Head of caudate nucleus (tissue), 42 donors: ENCODE measurements around the gene CDYL2.

Experiments
- DNase-seq, 42 donors: peaks; one replicate each; pipeline versions ENCODE4 v3.0.0 to v3.0.0-alpha.2; 2020 to 2021; ENCODE audit warnings: mixed read lengths in 7 of 42
- intact Hi-C: fragments of 100-400 bp; cut with DNase I; formaldehyde crosslinking; loops from one replicate; pipeline ENCODE4 v1.15.0; 2022

CDYL2 gene

DNA sequence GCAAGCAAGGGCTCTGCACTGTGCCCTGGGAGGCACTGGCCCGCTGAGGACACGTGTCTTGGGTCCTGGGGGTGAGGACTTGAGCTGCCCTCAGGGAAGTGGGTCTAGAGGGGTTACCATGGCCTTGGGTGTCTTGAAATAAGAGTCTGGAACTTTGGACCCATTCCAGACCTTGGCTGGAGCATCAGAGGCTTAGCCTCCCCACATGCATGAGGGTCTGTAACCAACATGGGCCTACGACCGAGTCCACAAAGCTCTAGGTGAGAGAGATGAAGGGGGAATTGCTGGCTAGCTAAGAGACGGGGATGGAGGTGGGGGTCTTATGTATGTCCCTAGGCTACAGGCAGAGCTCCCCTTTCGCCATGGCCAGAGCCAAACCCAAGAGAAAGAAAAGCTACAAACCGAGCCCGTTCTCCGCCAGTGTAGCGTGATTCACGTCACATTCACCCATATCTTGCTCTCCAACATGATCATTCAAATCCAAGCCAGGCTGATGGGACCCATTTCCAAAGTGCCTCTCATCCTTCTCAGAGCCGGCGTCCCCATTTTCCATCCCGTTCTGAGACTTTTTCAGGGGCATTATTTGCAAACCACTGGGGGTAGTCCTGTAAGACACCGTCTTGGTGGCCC, 120.1 kb downstream of the CDYL2 start:
- peak in 1 of 42 donors; percentile 10 for DNase-seq

DNA sequence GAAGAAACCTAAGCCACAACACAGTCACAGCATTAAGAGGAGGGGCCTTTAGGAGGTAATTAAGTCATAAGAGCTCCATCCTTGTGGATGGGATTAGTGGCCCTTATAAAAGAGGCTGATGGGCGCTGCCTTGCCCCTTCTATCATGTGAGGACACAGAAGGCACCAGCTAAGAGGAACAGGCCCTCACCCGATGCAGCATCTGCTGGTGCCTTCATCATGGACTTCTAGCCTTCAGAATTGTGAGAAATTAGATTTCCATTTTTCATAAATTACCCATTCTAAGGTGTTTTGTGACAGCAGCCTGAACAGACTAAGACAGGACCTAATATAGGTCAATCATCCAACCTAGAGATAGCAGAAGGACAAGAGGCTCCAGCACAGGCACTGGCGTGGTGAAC, 120.8 kb downstream of the CDYL2 start:
- peak in 1 of 42 donors; percentile 8 for DNase-seq
- intact Hi-C loops: no loop called here

More for the DNA sequence above, 120.1 kb downstream of the CDYL2 start:
- intact Hi-C loops: no loop called here

DNA sequence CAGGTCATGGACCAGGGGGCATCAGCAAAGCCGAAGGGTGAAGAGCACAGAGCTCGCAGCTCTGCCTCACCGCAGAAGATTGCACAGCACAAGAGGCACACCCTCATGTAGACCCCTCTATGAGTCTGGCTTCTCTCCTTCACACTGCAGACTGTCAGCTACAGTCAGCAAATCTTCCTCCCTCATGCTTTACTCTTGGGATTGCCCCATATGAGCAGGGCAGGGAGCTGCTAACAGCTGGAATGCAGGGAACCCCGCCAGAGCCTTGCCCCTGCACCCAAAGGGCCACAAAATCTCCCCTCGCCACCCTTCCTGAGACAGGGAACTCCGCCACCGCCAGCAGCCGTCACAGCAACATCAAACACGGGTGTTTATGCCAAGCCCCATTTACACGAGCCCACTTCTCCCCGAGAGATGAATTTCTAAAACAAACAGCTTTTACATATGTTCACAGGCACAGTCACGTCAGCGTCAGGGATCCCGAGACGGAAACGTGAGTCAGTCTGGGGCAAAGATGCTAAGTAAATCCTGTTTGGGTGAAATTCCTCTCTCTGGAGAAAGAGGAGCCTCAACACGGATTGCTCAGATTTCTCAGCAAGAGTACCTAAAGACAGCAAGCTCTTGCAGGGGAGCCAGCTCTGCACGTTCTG, 121.9 kb downstream of the CDYL2 start:
- intact Hi-C loops: no loop called here
- DNase-seq: peak in 20 of 42 donors; percentile 8 to 59 (median 34)

DNA sequence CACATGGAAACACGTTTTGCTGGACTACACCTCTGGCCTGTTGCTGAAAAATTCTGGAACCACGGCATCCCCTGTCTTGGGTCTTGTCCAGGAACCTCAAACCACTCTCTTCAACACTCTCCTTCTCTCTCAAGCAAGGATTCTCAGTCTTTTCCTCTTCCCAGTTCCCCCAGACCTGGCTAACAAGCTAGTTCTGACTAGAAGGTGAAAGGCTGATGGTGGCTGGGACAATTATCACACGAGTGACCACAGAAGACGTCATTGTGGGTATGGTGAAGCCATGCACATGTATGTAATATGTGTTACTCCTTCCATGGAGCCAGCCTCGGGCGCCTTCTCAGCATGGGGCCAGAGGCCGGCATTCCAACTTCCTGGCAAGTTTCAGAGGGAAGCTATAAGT, 123.0 kb downstream of the CDYL2 start:
- intact Hi-C loops: no loop called here
- DNase-seq: no peak

DNA sequence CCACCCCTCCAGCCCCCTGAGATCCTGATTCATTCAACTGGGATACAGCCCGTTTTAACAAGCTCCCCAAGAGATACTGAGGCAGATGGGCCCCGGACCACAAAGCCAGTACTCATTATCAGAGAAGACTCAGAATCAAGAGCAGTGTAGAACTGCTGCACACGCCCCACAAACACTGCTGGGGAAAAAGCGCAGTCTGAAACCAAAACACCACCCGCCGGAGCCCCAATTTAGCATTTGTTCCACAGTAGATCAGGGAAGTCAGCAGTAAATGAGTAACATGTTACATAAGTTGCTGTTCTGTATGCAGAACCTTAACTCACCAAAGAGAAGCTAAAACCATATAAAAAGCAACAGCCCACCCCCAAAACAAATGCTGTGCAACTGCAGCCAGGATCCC, 123.6 kb downstream of the CDYL2 start:
- intact Hi-C loops: no loop called here
- DNase-seq: peak in 41 of 42 donors; percentile 12 to 88 (median 62)

DNA sequence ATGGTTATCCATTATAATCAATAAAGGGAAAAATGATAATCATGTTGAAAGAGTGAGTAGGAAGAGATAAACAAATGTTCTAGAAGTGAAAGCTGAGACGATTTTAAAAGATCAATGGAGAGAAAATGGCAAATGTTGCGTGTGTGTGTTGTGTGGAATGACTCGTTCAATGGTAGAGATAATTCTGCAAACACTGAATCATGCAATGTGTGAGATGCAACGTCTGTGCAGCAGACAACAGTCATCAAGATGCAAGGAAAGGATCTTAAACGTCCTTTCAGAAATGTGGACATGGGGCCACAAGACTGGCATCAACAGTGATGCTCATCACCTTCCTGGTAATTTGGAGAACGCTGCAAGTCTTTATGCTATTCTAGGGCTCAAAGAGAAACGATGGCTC, 124.4 kb downstream of the CDYL2 start:
- DNase-seq: no peak
- intact Hi-C loops: no loop called here

DNA sequence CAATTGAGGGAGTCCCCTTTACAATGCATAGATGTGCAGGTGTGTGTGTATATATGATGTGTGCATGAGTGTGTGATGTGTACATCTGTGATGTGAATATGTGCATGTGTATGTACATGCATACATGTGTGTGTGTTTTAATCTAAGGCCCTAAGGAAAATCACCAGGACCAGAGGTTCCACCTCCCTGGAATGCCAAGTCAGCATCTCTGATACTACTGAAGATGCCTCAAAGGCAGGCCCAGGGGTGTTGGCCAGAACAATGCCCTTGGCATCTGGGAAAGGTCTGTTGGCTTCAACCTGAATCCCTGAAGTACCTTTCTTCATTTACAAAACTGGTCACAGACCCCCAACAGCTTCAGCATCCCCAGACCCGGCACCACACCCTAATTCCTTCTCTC, 129.5 kb downstream of the CDYL2 start:
- no peak for DNase-seq
- intact Hi-C loops: no loop called here

DNA sequence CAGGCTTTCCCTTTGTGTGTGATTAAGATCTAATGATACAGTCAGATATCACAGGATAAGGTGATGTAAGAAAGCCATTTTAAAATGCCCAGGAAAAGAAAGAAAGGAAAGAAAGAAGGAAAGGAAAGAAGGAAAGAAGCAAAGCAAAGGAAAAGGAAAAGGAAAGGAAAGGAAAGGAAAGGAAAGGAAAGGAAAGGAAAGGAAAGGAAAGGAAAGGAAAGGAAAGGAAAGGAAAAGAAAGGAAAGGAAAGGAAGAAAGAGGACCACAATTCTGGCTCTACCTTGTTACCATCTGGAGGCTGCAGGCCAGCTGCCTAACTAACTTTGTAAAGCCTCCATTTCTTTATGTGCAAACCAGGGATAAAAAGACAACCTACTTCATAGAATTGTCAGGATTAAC, 132.0 kb downstream of the CDYL2 start:
- no peak for DNase-seq
- intact Hi-C loops: no loop called here

DNA sequence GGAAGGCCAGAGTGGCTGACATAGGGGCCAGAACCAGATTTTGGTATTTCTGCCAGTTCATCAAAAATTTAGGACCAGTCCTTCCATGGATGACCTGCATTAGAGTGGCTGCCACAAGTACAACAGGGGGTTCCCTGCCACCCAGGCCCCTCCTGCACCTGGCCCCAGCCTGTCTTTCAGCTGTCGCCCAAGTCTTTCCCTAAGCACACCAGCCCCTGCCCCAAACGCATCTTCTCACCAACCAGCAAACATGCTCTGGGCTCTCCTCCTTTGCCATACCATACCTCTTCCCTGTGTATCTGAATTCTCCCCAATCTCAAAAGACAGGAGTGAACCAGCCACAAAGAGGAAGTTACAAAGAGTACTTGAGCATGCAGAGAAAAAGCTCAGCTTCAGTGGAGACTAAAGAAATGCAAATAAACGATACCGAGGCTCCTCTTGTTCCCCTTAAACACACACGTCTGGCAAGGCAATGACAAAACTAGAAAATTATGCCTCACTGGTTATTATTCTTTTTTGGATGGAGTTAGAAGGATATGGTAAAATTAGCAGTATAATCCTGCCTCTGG, 133.0 kb downstream of the CDYL2 start:
- no peak for DNase-seq
- intact Hi-C loops: no loop called here

DNA sequence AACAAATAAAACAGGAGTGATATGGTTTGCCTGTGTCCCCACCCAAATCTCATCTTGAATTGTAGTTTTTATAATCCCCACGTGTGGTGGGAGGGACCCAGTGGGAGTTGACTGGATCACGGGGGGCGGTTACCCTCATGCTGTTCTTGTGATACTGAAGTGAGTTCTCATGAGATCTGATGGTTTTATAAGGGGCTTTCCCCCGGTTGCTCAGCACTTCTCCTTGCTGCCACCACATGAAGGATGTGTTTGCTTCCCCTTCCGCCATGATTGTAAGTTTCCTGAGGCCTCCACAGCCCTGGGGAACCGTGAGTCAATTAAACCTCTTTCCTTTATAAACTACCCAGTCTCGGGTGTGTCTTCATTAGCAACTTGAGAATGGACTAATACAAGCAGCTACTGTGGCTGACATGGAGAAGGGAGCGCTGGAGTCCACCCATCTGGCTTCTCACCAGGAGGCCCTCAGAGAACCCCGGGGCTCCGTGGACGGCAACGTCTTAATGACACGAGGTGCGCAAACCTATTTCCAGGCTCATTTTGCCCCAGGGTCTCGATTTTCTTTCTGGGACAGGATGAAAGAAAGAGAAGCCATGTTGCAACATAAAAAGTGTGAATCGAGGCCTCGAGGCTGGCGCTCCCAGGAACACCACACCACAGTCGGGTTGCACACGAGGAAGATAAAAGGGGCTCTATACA, 134.1 kb downstream of the CDYL2 start:
- intact Hi-C loops: no loop called here
- DNase-seq: no peak

DNA sequence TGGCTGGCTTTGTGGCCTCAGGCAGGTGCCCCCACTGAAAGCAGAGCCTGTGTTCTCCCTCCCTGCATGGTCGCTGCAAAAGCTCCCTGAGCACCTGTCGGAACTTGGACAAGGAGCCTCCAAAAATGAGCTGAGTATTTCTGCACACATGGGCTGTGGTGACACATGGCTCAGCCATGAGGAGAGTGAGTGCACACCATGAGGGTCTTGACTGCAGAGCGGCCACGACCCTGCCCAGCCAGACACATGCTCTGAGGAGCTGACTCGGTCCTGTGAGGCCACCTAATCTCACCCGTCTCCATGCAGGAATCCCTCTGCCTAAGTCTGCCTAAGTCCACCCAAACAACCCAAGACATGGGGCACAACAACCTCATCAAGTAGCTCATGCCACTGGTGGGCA, 134.7 kb downstream of the CDYL2 start:
- intact Hi-C loops: no loop called here
- DNase-seq: no peak

DNA sequence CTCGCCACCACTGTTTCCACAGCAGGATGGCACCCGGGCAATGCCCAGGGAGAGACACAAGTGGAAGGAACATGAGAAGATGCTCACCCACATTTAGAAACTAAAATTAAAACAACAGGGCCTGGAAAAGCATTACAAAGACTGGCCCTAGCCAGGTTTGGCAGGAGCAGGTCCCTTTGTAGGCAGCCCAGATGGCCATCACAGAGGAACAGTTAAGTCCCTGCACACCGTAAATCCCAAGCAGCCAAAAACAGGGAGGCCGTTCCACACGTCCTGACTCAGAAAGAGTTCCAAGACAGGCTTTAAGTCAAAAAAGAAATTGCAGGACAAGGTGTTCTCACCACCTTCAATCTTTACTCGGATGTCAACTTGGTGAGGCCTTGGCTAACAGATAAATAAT, 136.5 kb downstream of the CDYL2 start:
- DNase-seq: no peak
- intact Hi-C loops: no loop called here

DNA sequence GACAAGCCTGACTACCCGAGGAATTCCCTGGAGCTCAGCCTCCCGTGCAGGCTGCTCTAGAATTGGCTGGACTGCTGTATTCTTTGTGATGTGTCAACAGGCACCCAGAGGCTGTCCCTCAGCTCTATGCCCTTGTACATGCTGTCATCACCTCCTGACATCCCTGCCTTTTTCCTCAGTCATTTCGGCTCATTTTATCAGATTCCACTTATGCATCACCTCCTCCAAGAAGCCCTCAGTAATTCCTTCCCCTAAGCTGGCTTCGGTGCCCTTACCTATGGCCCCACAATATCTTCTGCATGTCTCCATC, 137.2 kb downstream of the CDYL2 start:
- intact Hi-C loops: no loop called here
- DNase-seq: no peak

DNA sequence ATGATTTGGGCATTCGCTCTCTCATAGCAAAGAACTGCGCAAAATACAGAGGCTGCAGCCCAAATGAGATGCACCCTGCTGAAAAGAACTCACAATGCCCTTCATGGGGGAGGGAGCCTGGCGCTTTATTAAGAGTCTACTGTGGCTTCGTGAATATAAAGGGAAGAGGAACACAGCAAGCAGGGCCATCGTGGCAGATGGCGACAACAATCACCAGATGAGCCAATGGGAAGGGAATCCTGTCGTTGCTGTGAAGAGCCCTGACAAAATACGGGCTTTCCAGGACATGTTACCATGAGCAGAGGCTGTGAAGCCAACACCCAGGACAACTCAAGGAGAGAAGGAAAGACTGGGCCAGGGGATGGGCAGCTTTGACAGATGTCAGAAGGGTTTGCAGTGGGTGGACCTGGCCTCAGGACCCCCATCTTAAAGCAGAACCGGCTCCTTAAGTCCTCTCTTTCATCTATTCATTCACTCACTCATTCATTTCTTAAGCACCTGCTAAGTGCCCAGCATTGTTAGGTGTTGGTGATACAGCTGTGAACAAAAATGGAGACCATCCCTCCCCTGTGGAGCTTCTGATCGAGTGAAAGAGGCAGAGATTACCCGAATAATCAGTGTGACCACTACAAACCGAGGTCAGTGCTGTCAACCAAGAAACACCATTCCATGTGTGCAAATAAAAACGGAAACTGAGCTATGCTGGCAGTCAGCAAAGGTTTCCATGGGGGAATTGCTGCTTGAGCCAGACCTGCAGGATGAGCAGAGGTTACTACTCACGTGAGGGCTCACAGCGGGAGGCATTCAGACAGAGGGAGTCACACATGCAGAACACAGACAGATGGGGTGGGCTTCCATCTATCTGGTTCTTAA, 137.8 kb downstream of the CDYL2 start:
- intact Hi-C loops: no loop called here
- DNase-seq: no peak

DNA sequence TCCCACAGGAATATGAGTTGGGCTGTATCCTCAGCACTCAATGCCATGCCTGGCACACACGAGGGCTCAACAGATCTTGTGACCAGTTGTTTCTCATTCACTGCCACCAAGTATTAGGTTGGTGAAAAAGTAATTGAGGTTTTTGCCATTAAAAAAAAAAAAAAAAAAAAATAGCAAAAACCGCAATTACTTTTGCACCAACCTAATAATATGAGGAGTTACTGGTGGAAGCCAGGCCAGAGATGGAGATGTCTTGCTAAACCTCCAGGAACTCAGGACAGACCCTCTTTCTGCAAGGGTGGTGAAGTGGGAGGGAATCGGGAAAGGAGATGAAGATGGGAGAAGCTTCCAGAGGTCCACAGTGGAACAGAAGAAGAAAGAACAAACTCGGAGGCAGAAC, 139.0 kb downstream of the CDYL2 start:
- intact Hi-C loops: no loop called here
- no peak for DNase-seq

DNA sequence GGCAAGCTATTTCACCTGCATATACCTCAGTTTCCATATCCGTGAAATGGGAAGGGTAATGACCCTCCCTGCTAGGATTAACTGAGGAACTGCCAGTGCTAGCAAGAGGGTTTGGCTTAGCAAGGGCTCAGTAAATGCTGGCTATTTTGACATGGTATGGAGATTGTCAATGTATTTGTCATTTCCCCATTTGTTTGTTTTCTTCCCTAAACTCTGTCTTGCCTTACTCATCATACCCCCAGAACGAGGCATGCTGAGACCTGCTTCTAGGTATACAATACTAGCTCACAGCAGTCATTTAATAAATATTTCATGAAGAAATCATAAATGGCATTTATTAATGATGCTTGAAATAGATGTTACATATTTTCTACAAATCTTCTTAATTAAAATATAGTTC, 139.6 kb downstream of the CDYL2 start:
- intact Hi-C loops: no loop called here
- DNase-seq: no peak

DNA sequence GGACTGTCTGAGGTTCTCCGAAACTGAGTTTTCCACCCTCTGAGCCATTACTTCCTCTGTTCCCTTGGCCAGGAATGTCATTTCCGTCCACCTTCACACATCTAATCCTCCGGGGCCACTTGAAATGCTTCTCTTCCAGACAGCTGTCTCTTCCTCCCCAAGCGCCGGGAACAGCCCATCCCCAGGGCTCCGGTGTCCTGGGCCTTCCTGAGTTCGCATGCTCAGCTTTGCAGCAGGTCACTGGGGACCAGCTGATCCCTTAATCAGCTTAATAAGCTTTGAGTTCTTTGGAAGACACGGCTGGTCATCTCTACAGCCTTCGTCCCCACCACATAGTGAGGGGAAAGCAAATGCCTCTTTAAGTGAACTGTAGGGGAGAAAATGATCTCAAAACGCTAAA, 140.2 kb downstream of the CDYL2 start:
- no peak for DNase-seq
- intact Hi-C loops: no loop called here

DNA sequence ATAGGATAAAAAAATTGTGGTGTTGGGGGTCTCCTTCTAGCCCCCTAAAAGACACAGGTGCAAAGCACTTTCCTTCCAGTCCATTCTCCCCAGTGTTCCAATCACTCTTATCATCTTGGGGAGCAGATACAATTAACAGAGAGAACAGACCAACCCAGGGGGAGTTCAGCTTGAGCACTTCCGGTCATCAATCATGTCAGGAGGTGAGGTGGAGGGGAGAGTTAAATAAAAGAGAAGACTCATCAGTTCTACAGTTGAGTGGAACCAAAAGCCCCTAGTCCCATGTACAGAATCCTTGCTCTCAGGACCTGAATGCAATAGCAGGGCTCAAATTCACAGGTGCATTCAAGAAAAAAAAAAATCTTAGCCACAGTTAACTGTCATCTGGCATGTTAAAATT, 141.3 kb downstream of the CDYL2 start:
- no peak for DNase-seq
- intact Hi-C loops: no loop called here

DNA sequence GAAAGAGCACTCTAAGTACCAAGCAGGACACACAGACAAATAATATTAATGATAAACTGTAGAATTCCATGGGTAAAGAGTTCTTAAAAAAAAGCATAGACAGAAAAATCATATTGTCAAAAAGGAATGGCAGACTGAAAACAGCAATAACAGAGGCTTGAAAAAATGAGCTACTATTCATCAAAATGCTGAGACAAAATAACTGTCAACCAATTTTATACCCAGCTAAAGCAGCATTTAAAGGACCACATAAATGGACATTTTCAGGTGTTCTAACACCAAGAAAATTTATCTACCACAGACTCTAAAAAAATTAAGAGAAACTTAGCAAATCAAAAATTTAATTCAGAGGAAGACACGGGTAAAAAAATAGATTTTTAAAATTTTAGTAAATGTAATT, 144.5 kb downstream of the CDYL2 start:
- intact Hi-C loops: no loop called here
- no peak for DNase-seq

DNA sequence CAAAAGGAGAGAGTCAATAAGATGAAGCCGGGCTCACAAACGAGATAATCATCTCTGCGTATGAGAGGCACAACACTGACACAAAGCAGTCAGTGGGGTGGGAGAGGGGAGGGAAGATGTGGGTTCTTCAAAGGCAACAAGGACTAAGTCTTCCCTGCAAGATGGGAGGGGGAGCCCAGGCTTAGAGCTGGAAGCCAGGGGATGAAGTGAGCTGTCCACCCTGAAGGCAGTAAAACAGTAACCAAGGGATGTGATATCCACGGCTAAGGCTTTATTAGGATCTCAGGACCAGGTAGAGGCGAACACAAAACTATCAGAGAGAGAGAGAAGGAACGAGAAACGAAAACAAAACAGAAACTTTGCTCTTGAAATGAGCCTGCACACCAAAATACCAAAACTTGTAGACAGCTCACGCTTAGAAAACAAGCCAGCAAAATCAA, 147.7 kb downstream of the CDYL2 start:
- intact Hi-C loops: no loop called here
- DNase-seq: no peak
